Breast epithelium (tissue), 3 donors: ENCODE results near the gene ALKBH5.

Source experiments
- POLR2A ChIP-seq: fragments of 450-650 bp; IDR thresholded peaks from one replicate; pipeline ENCODE4 v1.6.1; 2016; ENCODE audit warnings: antibody characterized with exemption, mild to moderate bottlenecking, moderate library complexity
- POLR2AphosphoS5 ChIP-seq, 3 donors: sonication (generic); formaldehyde crosslinking; IDR thresholded peaks; one replicate each; pipeline ENCODE4 v1.6.1; 2017; ENCODE audit warnings: antibody characterized with exemption in 3 of 3
- TF ChIP-seq, protein P1 (sequence below), 3 donors: fragments of 450-650 bp; IDR thresholded peaks; one replicate each; pipeline ENCODE4 v1.5.1; 2016 to 2017; ENCODE audit warnings: antibody characterized with exemption in 3 of 3, mild to moderate bottlenecking in 3 of 3, moderate library complexity in 3 of 3

DNA sequence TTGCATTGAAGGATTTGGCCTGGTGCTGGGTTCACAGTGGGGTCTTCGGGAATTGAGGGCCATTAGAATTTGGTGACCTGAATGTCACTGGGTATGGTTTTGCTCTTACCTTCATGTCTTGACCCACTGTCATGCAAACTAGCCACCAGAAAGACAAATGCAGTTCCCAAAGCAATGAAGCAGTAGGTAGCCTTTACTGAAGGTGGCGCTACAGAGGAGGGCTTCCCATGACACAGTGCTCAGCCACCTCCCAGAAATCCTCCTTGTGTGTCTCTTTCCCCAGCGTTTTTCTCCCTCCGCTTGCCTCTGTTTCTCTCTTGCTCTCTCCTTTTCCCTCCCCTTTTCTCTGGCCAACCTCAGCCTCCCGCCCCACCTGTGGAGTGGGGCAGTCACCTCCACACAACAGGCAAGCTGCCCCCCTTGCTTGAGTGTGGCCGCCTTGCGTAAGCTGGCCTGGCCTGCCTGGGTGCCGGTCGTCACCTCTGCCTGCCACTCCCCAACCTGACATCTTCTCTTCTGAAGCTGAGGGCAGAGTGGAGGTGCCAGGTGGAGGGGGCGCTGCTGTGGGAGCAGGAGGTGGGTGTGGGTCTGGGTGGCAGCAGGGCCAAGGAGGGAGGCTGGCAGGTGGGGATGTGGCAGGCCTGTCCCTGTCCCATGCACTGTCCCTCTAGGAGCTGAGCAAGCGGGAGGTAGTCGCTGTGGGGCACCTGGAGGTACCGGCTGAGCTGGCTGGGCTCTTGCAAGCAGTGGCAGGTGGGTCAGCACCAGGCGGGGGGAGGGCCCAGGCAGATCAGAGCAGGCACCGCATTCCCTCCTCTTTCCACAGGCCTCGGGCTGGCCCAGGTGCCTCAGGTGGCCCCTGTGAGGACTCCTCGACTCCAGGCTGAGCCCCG lies 40.3 kb upstream of the ALKBH5 start:
- TF ChIP-seq, protein P1, sequence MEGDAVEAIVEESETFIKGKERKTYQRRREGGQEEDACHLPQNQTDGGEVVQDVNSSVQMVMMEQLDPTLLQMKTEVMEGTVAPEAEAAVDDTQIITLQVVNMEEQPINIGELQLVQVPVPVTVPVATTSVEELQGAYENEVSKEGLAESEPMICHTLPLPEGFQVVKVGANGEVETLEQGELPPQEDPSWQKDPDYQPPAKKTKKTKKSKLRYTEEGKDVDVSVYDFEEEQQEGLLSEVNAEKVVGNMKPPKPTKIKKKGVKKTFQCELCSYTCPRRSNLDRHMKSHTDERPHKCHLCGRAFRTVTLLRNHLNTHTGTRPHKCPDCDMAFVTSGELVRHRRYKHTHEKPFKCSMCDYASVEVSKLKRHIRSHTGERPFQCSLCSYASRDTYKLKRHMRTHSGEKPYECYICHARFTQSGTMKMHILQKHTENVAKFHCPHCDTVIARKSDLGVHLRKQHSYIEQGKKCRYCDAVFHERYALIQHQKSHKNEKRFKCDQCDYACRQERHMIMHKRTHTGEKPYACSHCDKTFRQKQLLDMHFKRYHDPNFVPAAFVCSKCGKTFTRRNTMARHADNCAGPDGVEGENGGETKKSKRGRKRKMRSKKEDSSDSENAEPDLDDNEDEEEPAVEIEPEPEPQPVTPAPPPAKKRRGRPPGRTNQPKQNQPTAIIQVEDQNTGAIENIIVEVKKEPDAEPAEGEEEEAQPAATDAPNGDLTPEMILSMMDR (IDR thresholded peaks at IDR 0.05), result no peak
- no peak for TF ChIP-seq POLR2AphosphoS5 (IDR thresholded peaks at IDR 0.05)
- TF ChIP-seq POLR2A, result no peak
